Naive thymus-derived CD4-positive, alpha-beta T cell (primary cell): ENCODE measurements around the gene TOM1L2. TPM values are rescaled to one million over a fixed set of nuclear protein-coding genes. Genes with fewer than 3 reads are reported as not detected.

Experiments
- ATAC-seq: fragments of 150-1000 bp; cut with Tn5 transposase; 2 replicates; pipeline ENCODE4 v1.10.0; 2021; ENCODE audit warnings: mild to moderate bottlenecking, moderate library complexity
- CTCF ChIA-PET: fragments of 350-600 bp; sonication (Branson Sonifier 250); formaldehyde crosslinking; loops from one replicate; lab custom pipeline; 2021; ENCODE audit warnings: antibody characterized with exemption; lab: Charles Lee
- POLR2A ChIA-PET: fragments of 350-600 bp; sonication (Branson Sonifier 250); formaldehyde crosslinking; loops from one replicate; lab custom pipeline; 2021; ENCODE audit warnings: antibody characterized with exemption, inconsistent platforms; lab: Charles Lee
- DNase-seq, 9 donors: peaks; one replicate each; pipeline versions ENCODE4 v3.0.0 to v3.0.0-alpha.2; 2020 to 2022; ENCODE audit warnings: mixed read lengths in 1 of 9
- H3K27ac ChIP-seq: one replicate; pipeline ENCODE4 v1.7.0; 2013; ENCODE audit warnings: mild to moderate bottlenecking, low read depth, low read length, moderate library complexity
- H3K27me3 ChIP-seq, 2 donors: one replicate each; pipeline ENCODE4 v1.7.0; 2013; ENCODE audit warnings: low read length in 2 of 2, mild to moderate bottlenecking in 2 of 2, moderate library complexity in 2 of 2; ENCODE audit not compliant: control insufficient read depth in 2 of 2, insufficient read depth in 2 of 2
- H3K36me3 ChIP-seq, 3 experiments: 1 replicate in 2 of 3; 2 replicates in 1 of 3; pipeline ENCODE4 v1.7.0; 2013; ENCODE audit warnings: low read length in 3 of 3, mild to moderate bottlenecking in 3 of 3, moderate library complexity in 1 of 3; ENCODE audit not compliant: insufficient read depth in 3 of 3, control insufficient read depth in 2 of 3
- H3K4me1 ChIP-seq, 2 donors: one replicate each; pipeline ENCODE4 v1.7.0; 2013; ENCODE audit warnings: low read length in 2 of 2, mild to moderate bottlenecking in 2 of 2, moderate library complexity in 1 of 2; ENCODE audit not compliant: control insufficient read depth in 2 of 2, insufficient read depth in 2 of 2
- H3K4me3 ChIP-seq: 2 replicates; pipeline ENCODE4 v1.7.0; 2013; ENCODE audit warnings: mild to moderate bottlenecking, low read length
- H3K9me3 ChIP-seq, 3 experiments: 1 replicate in 2 of 3; 2 replicates in 1 of 3; pipeline ENCODE4 v1.7.0; 2013; ENCODE audit warnings: low read length in 3 of 3; ENCODE audit not compliant: control insufficient read depth in 2 of 3
- H3K27ac Mint-ChIP-seq, 9 donors: one replicate each; pipeline ENCODE4 v1.8.0; 2020 to 2022; ENCODE audit warnings: mixed read lengths in 9 of 9, mild to moderate bottlenecking in 8 of 9, moderate library complexity in 5 of 9, inconsistent platforms in 2 of 9
- H3K27me3 Mint-ChIP-seq, 5 donors: one replicate each; pipeline ENCODE4 v1.8.0; 2021 to 2022; ENCODE audit warnings: mixed read lengths in 5 of 5, mild to moderate bottlenecking in 1 of 5
- H3K36me3 Mint-ChIP-seq, 5 donors: one replicate each; pipeline ENCODE4 v1.8.0; 2020 to 2022; ENCODE audit warnings: mixed read lengths in 5 of 5, mild to moderate bottlenecking in 3 of 5, inconsistent platforms in 1 of 5
- H3K4me1 Mint-ChIP-seq, 7 donors: one replicate each; pipeline ENCODE4 v1.8.0; 2020 to 2022; ENCODE audit warnings: mixed read lengths in 7 of 7, mild to moderate bottlenecking in 3 of 7, inconsistent platforms in 1 of 7
- H3K4me3 Mint-ChIP-seq, 10 donors: one replicate each; pipeline ENCODE4 v1.8.0; 2020 to 2022; ENCODE audit warnings: mild to moderate bottlenecking in 10 of 10, mixed read lengths in 10 of 10, moderate library complexity in 6 of 10, inconsistent platforms in 2 of 10
- H3K9me3 Mint-ChIP-seq, 11 donors: one replicate each; pipeline ENCODE4 v1.8.0; 2020 to 2022; ENCODE audit warnings: mixed read lengths in 11 of 11, mild to moderate bottlenecking in 4 of 11, inconsistent platforms in 1 of 11, moderate library complexity in 1 of 11
- intact Hi-C, 2 donors: fragments of 100-400 bp; cut with micrococcal nuclease; formaldehyde crosslinking; loops; one replicate each; pipeline ENCODE4 v1.15.1; 2023
- polyA plus RNA-seq, 2 donors: library from polyadenylated mRNA; unstranded; fragments of 300-500 nt; fragmentation: Illumina TruSeq; gene quantifications; one replicate each; pipeline ENCODE4 v1.2.3, GENCODE V29; 2021
- total RNA-seq, 6 experiments: library from RNA in 5 of 6; stranded (reverse) in 5 of 6; gene quantifications; 1 replicate in 5 of 6; 2 replicates in 1 of 6; pipeline ENCODE4 v1.2.3 and lab custom pipeline; 2021 to 2026

The TOM1L2 gene
- total and polyA plus RNA-seq, 7 experiments from 2014 or later = 6.9 to 84.1 (median 61.0) TPM

- ATAC-seq (no peak), DNase-seq (no peak)
- Histone ChIP-seq H3K36me3 (peaks cover 0 to 59% (median 14%) of the 10 kb centered on the region in 3 experiments), H3K27me3 (no peaks in the 10 kb centered on the region), H3K4me1 (no peaks in the 10 kb centered on the region), H3K9me3 (no peaks in the 10 kb centered on the region), H3K4me3 (no peak overlapping the region), H3K27ac (no peak overlapping the region)
- peaks cover 3 to 17% (median 12%) of the 10 kb centered on the region in 7 donors for H3K4me1 Mint-ChIP-seq
- no peaks in the 10 kb centered on the region for H3K9me3 Mint-ChIP-seq
- ChIA-PET CTCF (interaction anchor here (5.2 kb wide), 1 partner anchor 146 kb away, joined by 29 read pairs; no protein-coding TSS in a partner anchor), POLR2A (interaction anchor here (1.1 kb wide), 1 partner anchor 11 kb away, joined by 4 read pairs; no protein-coding TSS in a partner anchor)
- H3K27me3 Mint-ChIP-seq = no peaks in the 10 kb centered on the region
- H3K4me3 Mint-ChIP-seq = no peak overlapping the region
- H3K36me3 Mint-ChIP-seq = peaks cover 3 to 26% (median 12%) of the 10 kb centered on the region in 5 donors
- peak overlapping the region in 1 of 9 donors; percentile 31 for H3K27ac Mint-ChIP-seq
- intact Hi-C loops = no loop called here
These were observed 84.4 kb downstream of the TOM1L2 start for GRCh38 chr17:17887752-17888304.

GRCh38 chr17:17886726-17887125 lies 85.5 kb downstream of the TOM1L2 start:
- Histone ChIP-seq H3K27me3 (no peaks in the 10 kb centered on the region), H3K9me3 (no peaks in the 10 kb centered on the region), H3K36me3 (peaks cover 0 to 65% (median 14%) of the 10 kb centered on the region in 3 experiments), H3K27ac (no peak overlapping the region), H3K4me1 (no peaks in the 10 kb centered on the region), H3K4me3 (no peak overlapping the region)
- intact Hi-C loops = no loop called here
- H3K4me3 Mint-ChIP-seq = no peak overlapping the region
- ATAC-seq (no peak), DNase-seq (no peak)
- ChIA-PET POLR2A (no interaction called here), CTCF (interaction anchor here (5.2 kb wide), 1 partner anchor 147 kb away, joined by 29 read pairs; no protein-coding TSS in a partner anchor)
- H3K27ac Mint-ChIP-seq = peak overlapping the region in 1 of 9 donors; percentile 85
- H3K9me3 Mint-ChIP-seq = no peaks in the 10 kb centered on the region
- peaks cover 0 to 30% (median 12%) of the 10 kb centered on the region in 5 donors for H3K36me3 Mint-ChIP-seq
- H3K4me1 Mint-ChIP-seq = peaks cover 0 to 8% (median 4%) of the 10 kb centered on the region in 7 donors
- no peaks in the 10 kb centered on the region for H3K27me3 Mint-ChIP-seq

GRCh38 chr17:17886226-17886625 lies 86.0 kb downstream of the TOM1L2 start:
- Histone ChIP-seq H3K4me1 (no peaks in the 10 kb centered on the region), H3K27ac (no peak overlapping the region), H3K4me3 (no peak overlapping the region), H3K27me3 (no peaks in the 10 kb centered on the region), H3K36me3 (peaks cover 0 to 70% (median 14%) of the 10 kb centered on the region in 3 experiments), H3K9me3 (no peaks in the 10 kb centered on the region)
- ChIA-PET POLR2A (interaction anchor here (0.6 kb wide), 1 partner anchor 9 kb away, joined by 3 read pairs; no protein-coding TSS in a partner anchor), CTCF (no interaction called here)
- no peak for DNase-seq
- no peaks in the 10 kb centered on the region for H3K27me3 Mint-ChIP-seq
- intact Hi-C loops = no loop called here
- H3K36me3 Mint-ChIP-seq = peaks cover 0 to 30% (median 12%) of the 10 kb centered on the region in 5 donors
- no peak overlapping the region for H3K27ac Mint-ChIP-seq
- no peaks in the 10 kb centered on the region for H3K9me3 Mint-ChIP-seq
- peaks cover 0 to 4% (median 3%) of the 10 kb centered on the region in 7 donors for H3K4me1 Mint-ChIP-seq
- no peak for ATAC-seq
- H3K4me3 Mint-ChIP-seq = no peak overlapping the region

GRCh38 chr17:17884391-17885357 lies 87.5 kb downstream of the TOM1L2 start:
- POLR2A ChIA-PET = no interaction called here
- Mint-ChIP-seq H3K4me3 (no peak overlapping the region), H3K4me1 (peaks cover 0 to 3% (median 0%) of the 10 kb centered on the region in 7 donors), H3K36me3 (peaks cover 0 to 42% (median 12%) of the 10 kb centered on the region in 5 donors), H3K9me3 (no peaks in the 10 kb centered on the region), H3K27ac (peak overlapping the region in 1 of 9 donors; percentile 57), H3K27me3 (no peaks in the 10 kb centered on the region)
- CTCF ChIA-PET = interaction anchor here (1.2 to 1.3 kb wide), 2 partner anchors 10 to 34 kb away, joined by 3 to 4 read pairs; no protein-coding TSS in a partner anchor
- H3K4me3 ChIP-seq = no peak overlapping the region
- H3K27me3 ChIP-seq = no peaks in the 10 kb centered on the region
- H3K36me3 ChIP-seq = peaks cover 0 to 85% (median 14%) of the 10 kb centered on the region in 3 experiments
- H3K4me1 ChIP-seq = no peaks in the 10 kb centered on the region
- H3K9me3 ChIP-seq = no peaks in the 10 kb centered on the region
- H3K27ac ChIP-seq = no peak overlapping the region
- intact Hi-C loops = no loop called here
- ATAC-seq (no peak), DNase-seq (no peak)

GRCh38 chr17:17883801-17884200 lies 88.4 kb downstream of the TOM1L2 start:
- ATAC-seq = no peak
- Histone ChIP-seq H3K9me3 (no peaks in the 10 kb centered on the region), H3K4me3 (no peak overlapping the region), H3K27ac (no peak overlapping the region), H3K27me3 (no peaks in the 10 kb centered on the region), H3K4me1 (no peaks in the 10 kb centered on the region), H3K36me3 (peaks cover 0 to 85% (median 11%) of the 10 kb centered on the region in 3 experiments)
- intact Hi-C loops = no loop called here
- ChIA-PET CTCF (interaction anchor here (1.2 to 1.3 kb wide), 2 partner anchors 9 to 35 kb away, joined by 3 to 4 read pairs; no protein-coding TSS in a partner anchor), POLR2A (no interaction called here)
- Mint-ChIP-seq H3K4me1 (peaks cover 0 to 3% (median 0%) of the 10 kb centered on the region in 7 donors), H3K36me3 (peaks cover 0 to 46% (median 12%) of the 10 kb centered on the region in 5 donors), H3K9me3 (no peaks in the 10 kb centered on the region), H3K27ac (no peak overlapping the region), H3K4me3 (no peak overlapping the region), H3K27me3 (no peaks in the 10 kb centered on the region)
- DNase-seq = no peak

- ATAC-seq (no peak), DNase-seq (no peak)
- Mint-ChIP-seq H3K4me1 (peaks cover 0 to 3% (median 0%) of the 10 kb centered on the region in 7 donors), H3K36me3 (peaks cover 0 to 55% (median 13%) of the 10 kb centered on the region in 5 donors), H3K4me3 (no peak overlapping the region), H3K27me3 (no peaks in the 10 kb centered on the region), H3K9me3 (no peaks in the 10 kb centered on the region), H3K27ac (no peak overlapping the region)
- intact Hi-C loops = no loop called here
- no peaks in the 10 kb centered on the region for H3K9me3 ChIP-seq
- H3K27me3 ChIP-seq = no peaks in the 10 kb centered on the region
- no peaks in the 10 kb centered on the region for H3K4me1 ChIP-seq
- peaks cover 0 to 87% (median 17%) of the 10 kb centered on the region in 3 experiments for H3K36me3 ChIP-seq
- POLR2A ChIA-PET = no interaction called here
- no peak overlapping the region for H3K27ac ChIP-seq
- H3K4me3 ChIP-seq = no peak overlapping the region
- CTCF ChIA-PET = interaction anchor here (0.6 kb wide), 1 partner anchor 356 kb away, joined by 4 read pairs; no protein-coding TSS in a partner anchor
These were observed 90.1 kb downstream of the TOM1L2 start for GRCh38 chr17:17882082-17882581.
